ENCODE results near the gene SLC27A3. TPM values are rescaled to one million over a fixed set of nuclear protein-coding genes. Genes with fewer than 3 reads are reported as not detected.

Gene SLC27A3
- total and polyA plus RNA-seq, 2 donors from 2014 or later = 36.9 to 54.0 TPM

GRCh38 chr1:153793261-153793972 is 18.2 kb downstream of the SLC27A3 start:
- FAIRE-seq = no peak
- no peak for TF ChIP-seq CTCF (IDR thresholded peaks at IDR 0.05; ENCODE audit: borderline replicate concordance, extremely low read depth, insufficient read depth)
- Histone ChIP-seq H3K36me3 (ENCODE audit: control insufficient read depth in 2 of 3, insufficient read depth in 3 of 3, low read length in 3 of 3) (no peaks in the 10 kb centered on the region), H3K4me1 (ENCODE audit: control insufficient read depth in 2 of 3, insufficient read depth in 2 of 3, low read depth in 1 of 3, low read length in 3 of 3) (peaks cover 4 to 12% (median 7%) of the 10 kb centered on the region in 3 donors), H3K9me3 (ENCODE audit: control insufficient read depth in 2 of 3, insufficient read depth in 1 of 3, low read length in 3 of 3) (no peaks in the 10 kb centered on the region), H3K9ac (ENCODE audit: low read length in 3 of 3) (no peak overlapping the region), H3K27me3 (ENCODE audit: control insufficient read depth, insufficient read depth, low read length) (no peaks in the 10 kb centered on the region), H3K27ac (ENCODE audit: low read depth in 2 of 2, low read length in 2 of 2) (no peak overlapping the region), H3K4me3 (ENCODE audit: low read length in 3 of 3) (no peak overlapping the region)
- peak in 1 of 5 donors; percentile 47 for DNase-seq
- intact Hi-C loops (cut with DNase I) = loop anchor here (10.0 kb wide), 1 partner anchor 191 kb away; the partner anchor contains the start of gene RAB13

- Histone ChIP-seq H3K4me1 (ENCODE audit: control insufficient read depth in 2 of 3, insufficient read depth in 2 of 3, low read depth in 1 of 3, low read length in 3 of 3) (peaks cover 4 to 12% (median 7%) of the 10 kb centered on the region in 3 donors), H3K4me3 (ENCODE audit: low read length in 3 of 3) (no peak overlapping the region), H3K9me3 (ENCODE audit: control insufficient read depth in 2 of 3, insufficient read depth in 1 of 3, low read length in 3 of 3) (no peaks in the 10 kb centered on the region), H3K27ac (ENCODE audit: low read depth in 2 of 2, low read length in 2 of 2) (no peak overlapping the region), H3K36me3 (ENCODE audit: control insufficient read depth in 2 of 3, insufficient read depth in 3 of 3, low read length in 3 of 3) (no peaks in the 10 kb centered on the region), H3K9ac (ENCODE audit: low read length in 3 of 3) (no peak overlapping the region), H3K27me3 (ENCODE audit: control insufficient read depth, insufficient read depth, low read length) (no peaks in the 10 kb centered on the region)
- DNase-seq = peak in 1 of 5 donors; percentile 49
- no peak for TF ChIP-seq CTCF (IDR thresholded peaks at IDR 0.05; ENCODE audit: borderline replicate concordance, extremely low read depth, insufficient read depth)
- intact Hi-C loops (cut with DNase I) = loop anchor here (10.0 kb wide), 1 partner anchor 191 kb away; the partner anchor contains the start of gene RAB13
- no peak for FAIRE-seq
These were observed 18.9 kb downstream of the SLC27A3 start for GRCh38 chr1:153793973-153794615.

- intact Hi-C loops (cut with DNase I) = loop anchor here (10.0 kb wide), 1 partner anchor 190 kb away; the partner anchor contains the start of gene RAB13
- TF ChIP-seq CTCF (IDR thresholded peaks at IDR 0.05; ENCODE audit: borderline replicate concordance, extremely low read depth, insufficient read depth) = no peak
- FAIRE-seq = no peak
- Histone ChIP-seq H3K9ac (ENCODE audit: low read length in 3 of 3) (no peak overlapping the region), H3K27me3 (ENCODE audit: control insufficient read depth, insufficient read depth, low read length) (no peaks in the 10 kb centered on the region), H3K9me3 (ENCODE audit: control insufficient read depth in 2 of 3, insufficient read depth in 1 of 3, low read length in 3 of 3) (no peaks in the 10 kb centered on the region), H3K4me3 (ENCODE audit: low read length in 3 of 3) (no peak overlapping the region), H3K4me1 (ENCODE audit: control insufficient read depth in 2 of 3, insufficient read depth in 2 of 3, low read depth in 1 of 3, low read length in 3 of 3) (peaks cover 4 to 8% (median 4%) of the 10 kb centered on the region in 3 donors), H3K27ac (ENCODE audit: low read depth in 2 of 2, low read length in 2 of 2) (no peak overlapping the region), H3K36me3 (ENCODE audit: control insufficient read depth in 2 of 3, insufficient read depth in 3 of 3, low read length in 3 of 3) (no peaks in the 10 kb centered on the region)
- DNase-seq = peak in 4 of 5 donors; percentile 36 to 83 (median 59)
These were observed 19.6 kb downstream of the SLC27A3 start for GRCh38 chr1:153794624-153795329.

Data from kidney (tissue), 14 donors.